GM23338 (cell line): ENCODE measurements around the gene ZNF469. TPM values are rescaled to one million over a fixed set of nuclear protein-coding genes. Genes with fewer than 3 reads are reported as not detected.

ENCODE experiments used
- ATAC-seq: fragments of 200-7000 bp; cut with Tn5 transposase; 3 replicates; pipeline ENCODE4 v1.9.1; 2020
- DNase-seq: peaks from one replicate; pipeline ENCODE4 v3.0.0-alpha.2; 2015; ENCODE audit warnings: low spot score
- H2AFZ ChIP-seq: fragments of 200-600 bp; sonication (generic); 2 replicates; pipeline ENCODE4 v1.8.0; 2016; ENCODE audit warnings: antibody characterized with exemption, mild to moderate bottlenecking, moderate library complexity
- H3F3A ChIP-seq: fragments of 200-600 bp; sonication (generic); replicated peaks from 2 replicates; pipeline ENCODE4 v1.8.0; 2017; ENCODE audit warnings: antibody characterized with exemption, mixed run types, low read depth
- H3K27ac ChIP-seq: fragments of 200-600 bp; sonication (generic); 2 replicates; pipeline ENCODE4 v1.6.1; 2016; ENCODE audit warnings: low read depth
- H3K27me3 ChIP-seq: fragments of 200-600 bp; sonication (generic); 2 replicates; pipeline ENCODE4 v1.8.0; 2016; ENCODE audit warnings: mild to moderate bottlenecking, mixed run types, moderate library complexity; ENCODE audit not compliant: insufficient read depth
- H3K36me3 ChIP-seq: fragments of 200-600 bp; sonication (generic); 2 replicates; pipeline ENCODE4 v1.8.0; 2016; ENCODE audit warnings: mild to moderate bottlenecking; ENCODE audit not compliant: insufficient read depth
- H3K4me1 ChIP-seq: fragments of 200-600 bp; sonication (generic); 2 replicates; pipeline ENCODE4 v1.8.0; 2016; ENCODE audit warnings: mild to moderate bottlenecking, moderate library complexity; ENCODE audit not compliant: insufficient read depth
- H3K4me2 ChIP-seq: fragments of 200-600 bp; sonication (generic); 2 replicates; pipeline ENCODE4 v1.7.1; 2017; ENCODE audit warnings: mixed run types
- H3K4me3 ChIP-seq: fragments of 200-600 bp; sonication (generic); 2 replicates; pipeline ENCODE4 v1.6.1; 2016; ENCODE audit warnings: mixed run types
- H3K79me2 ChIP-seq: fragments of 200-600 bp; sonication (generic); replicated peaks from 2 replicates; pipeline ENCODE4 v1.8.0; 2017; ENCODE audit warnings: mild to moderate bottlenecking; ENCODE audit not compliant: insufficient read depth
- H3K9me2 ChIP-seq: fragments of 200-600 bp; sonication (generic); 2 replicates; pipeline ENCODE4 v1.8.0; 2017; ENCODE audit not compliant: insufficient read depth
- H4K20me1 ChIP-seq: fragments of 200-600 bp; sonication (generic); replicated peaks from 2 replicates; pipeline ENCODE4 v1.8.0; 2017; ENCODE audit warnings: mild to moderate bottlenecking; ENCODE audit not compliant: insufficient read depth
- H3K27ac Mint-ChIP-seq: 2 replicates; pipeline ENCODE4 v1.8.0; 2020; ENCODE audit warnings: inconsistent platforms, mild to moderate bottlenecking, moderate library complexity, mixed read lengths
- H3K27me3 Mint-ChIP-seq: 3 replicates; pipeline ENCODE4 v1.8.0; 2022; ENCODE audit warnings: low read depth, mild to moderate bottlenecking, moderate library complexity, mixed read lengths, inconsistent platforms; ENCODE audit not compliant: insufficient read depth, poor library complexity
- H3K36me3 Mint-ChIP-seq: 3 replicates; pipeline ENCODE4 v1.8.0; 2021; ENCODE audit warnings: low read depth, mild to moderate bottlenecking, inconsistent platforms, moderate library complexity, mixed read lengths
- H3K4me1 Mint-ChIP-seq: 3 replicates; pipeline ENCODE4 v1.8.0; 2020; ENCODE audit warnings: mild to moderate bottlenecking, inconsistent platforms, mixed read lengths
- H3K4me3 Mint-ChIP-seq: 3 replicates; pipeline ENCODE4 v1.8.0; 2021; ENCODE audit warnings: moderate library complexity, mild to moderate bottlenecking, inconsistent platforms, mixed read lengths
- H3K9me3 Mint-ChIP-seq: 3 replicates; pipeline ENCODE4 v1.8.0; 2020; ENCODE audit warnings: moderate library complexity, mild to moderate bottlenecking, inconsistent platforms, mixed read lengths
- CREB1 ChIP-seq: fragments of 250-450 bp; sonication (Bioruptor Pico); IDR thresholded peaks from 2 replicates; pipeline ENCODE4 v1.5.0; 2020; ENCODE audit warnings: low read depth, mild to moderate bottlenecking, moderate library complexity
- CTCF ChIP-seq, 2 experiments: fragments of 200-600 bp in 1 of 2; sonication (generic) in 1 of 2; conservative IDR thresholded peaks; 2 replicates each; pipeline versions ENCODE4 v1.5.1 to v1.6.1; 2016 to 2017; ENCODE audit warnings: antibody characterized with exemption in 2 of 2, low read depth in 2 of 2, mild to moderate bottlenecking in 2 of 2, moderate library complexity in 1 of 2
- EZH2 ChIP-seq: fragments of 200-600 bp; sonication (generic); IDR thresholded peaks from one replicate; pipeline ENCODE4 v1.8.0; 2017; ENCODE audit warnings: antibody characterized with exemption, mild to moderate bottlenecking, low read depth; ENCODE audit not compliant: unreplicated experiment
- EZH2phosphoT487 ChIP-seq: fragments of 200-600 bp; sonication (generic); IDR thresholded peaks from one replicate; pipeline ENCODE4 v1.8.1; 2018; ENCODE audit warnings: antibody characterized with exemption; ENCODE audit not compliant: unreplicated experiment
- JUNB ChIP-seq: IDR thresholded peaks from one replicate; pipeline ENCODE4 v1.6.1; 2016; ENCODE audit warnings: antibody characterized with exemption; ENCODE audit not compliant: unreplicated experiment
- NANOG ChIP-seq: IDR thresholded peaks from 2 replicates; pipeline ENCODE4 v1.6.1; 2016; ENCODE audit warnings: antibody characterized with exemption, borderline replicate concordance
- POLR2AphosphoS5 ChIP-seq: IDR thresholded peaks from 2 replicates; pipeline ENCODE4 v1.6.1; 2016; ENCODE audit warnings: antibody characterized with exemption, low read depth
- STAT1 ChIP-seq: IDR thresholded peaks from one replicate; pipeline ENCODE4 v1.6.1; 2016; ENCODE audit warnings: antibody characterized with exemption; ENCODE audit not compliant: unreplicated experiment
- ZNF114 ChIP-seq: fragments of 250-450 bp; sonication (Bioruptor Pico); IDR thresholded peaks from 2 replicates; pipeline ENCODE4 v1.5.0; 2020; ENCODE audit warnings: mild to moderate bottlenecking, moderate library complexity
- ZNF331 ChIP-seq: fragments of 250-450 bp; sonication (Bioruptor Pico); IDR thresholded peaks from 2 replicates; pipeline ENCODE4 v1.5.0; 2020; ENCODE audit warnings: low read depth, mild to moderate bottlenecking, moderate library complexity
- polyA plus RNA-seq: library from polyadenylated mRNA; unstranded; fragments of >200 nt; fragmentation: Nextera tagmentation; extraction: Ambion mirVana; gene quantifications from 2 replicates; pipeline ENCODE4 v1.2.1, GENCODE V29; 2016
- total RNA-seq: library from RNA; depleted of rRNA; stranded (reverse); fragments of >200 nt; shearing (Covaris generic); gene quantifications from 2 replicates; pipeline ENCODE4 v1.2.3, GENCODE V29; 2014
- TF ChIP-seq, protein P1 (sequence below): IDR thresholded peaks from 2 replicates; pipeline ENCODE4 v1.6.1; 2016; ENCODE audit warnings: antibody characterized with exemption
- TF ChIP-seq, protein P2 (sequence below): IDR thresholded peaks from one replicate; pipeline ENCODE4 v1.6.1; 2018; ENCODE audit warnings: antibody characterized with exemption; ENCODE audit not compliant: unreplicated experiment
- TF ChIP-seq, protein P3 (sequence below): fragments of 250-450 bp; sonication (Bioruptor Pico); IDR thresholded peaks from 2 replicates; pipeline ENCODE4 v1.5.0; 2020; ENCODE audit warnings: mild to moderate bottlenecking, moderate library complexity

ZNF469 gene
- total and polyA plus RNA-seq, 2 experiments from 2014 or later, result 0.23 to 1.9 TPM

DNA sequence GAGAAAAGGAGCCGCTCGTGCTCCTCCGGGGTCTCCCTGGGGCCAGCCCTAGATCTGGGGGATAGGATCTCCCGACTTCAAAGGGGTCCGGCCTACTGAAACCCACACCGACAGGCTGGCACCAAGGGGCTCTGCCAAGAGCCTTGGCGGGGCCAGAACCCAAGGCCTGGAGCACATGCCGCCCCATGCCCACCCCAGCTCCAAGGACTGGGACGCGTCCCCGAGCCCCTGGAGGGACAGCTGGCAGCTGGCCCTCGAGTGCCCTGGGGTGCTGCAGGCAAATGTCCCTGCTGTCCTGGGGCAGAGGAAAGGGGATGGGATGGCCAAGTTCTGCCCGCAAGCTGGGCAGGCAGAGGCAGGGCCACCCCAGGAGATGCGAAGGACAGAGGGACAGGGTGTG lies 38.5 kb downstream of the ZNF469 start:
- Histone ChIP-seq H3K79me2 (no peaks in the 10 kb centered on the region), H3K36me3 (no peaks in the 10 kb centered on the region), H3K9me2 (no peaks in the 10 kb centered on the region), H3K27me3 (no peaks in the 10 kb centered on the region), H3K4me1 (no peaks in the 10 kb centered on the region), H3K27ac (no peak overlapping the region), H3F3A (no peaks in the 10 kb centered on the region), H4K20me1 (no peaks in the 10 kb centered on the region), H2AFZ (no peak overlapping the region), H3K4me2 (no peak overlapping the region), H3K4me3 (no peak overlapping the region)
- Mint-ChIP-seq H3K4me3 (no peak overlapping the region), H3K27me3 (peaks cover 8% of the 10 kb centered on the region), H3K4me1 (no peaks in the 10 kb centered on the region), H3K36me3 (no peaks in the 10 kb centered on the region), H3K9me3 (no peaks in the 10 kb centered on the region; the same call in 2 of the 3 replicates), H3K27ac (no peak overlapping the region)
- ATAC-seq, result no peak
- no peak for DNase-seq
- TF ChIP-seq, protein P1, sequence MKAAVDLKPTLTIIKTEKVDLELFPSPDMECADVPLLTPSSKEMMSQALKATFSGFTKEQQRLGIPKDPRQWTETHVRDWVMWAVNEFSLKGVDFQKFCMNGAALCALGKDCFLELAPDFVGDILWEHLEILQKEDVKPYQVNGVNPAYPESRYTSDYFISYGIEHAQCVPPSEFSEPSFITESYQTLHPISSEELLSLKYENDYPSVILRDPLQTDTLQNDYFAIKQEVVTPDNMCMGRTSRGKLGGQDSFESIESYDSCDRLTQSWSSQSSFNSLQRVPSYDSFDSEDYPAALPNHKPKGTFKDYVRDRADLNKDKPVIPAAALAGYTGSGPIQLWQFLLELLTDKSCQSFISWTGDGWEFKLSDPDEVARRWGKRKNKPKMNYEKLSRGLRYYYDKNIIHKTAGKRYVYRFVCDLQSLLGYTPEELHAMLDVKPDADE, result no peak
- TF ChIP-seq ZNF331 (CRISPR knock-in tag) (no peak), EZH2 (no peak), CTCF (conservative IDR thresholded peaks at IDR 0.05; ENCODE audit: low read depth in 2 of 2) (no peak), CREB1 (CRISPR knock-in tag) (no peak), EZH2phosphoT487 (no peak), ZNF114 (CRISPR knock-in tag) (no peak), JUNB (no peak), STAT1 (no peak), NANOG (no peak), POLR2AphosphoS5 (no peak)
- TF ChIP-seq, protein P2, sequence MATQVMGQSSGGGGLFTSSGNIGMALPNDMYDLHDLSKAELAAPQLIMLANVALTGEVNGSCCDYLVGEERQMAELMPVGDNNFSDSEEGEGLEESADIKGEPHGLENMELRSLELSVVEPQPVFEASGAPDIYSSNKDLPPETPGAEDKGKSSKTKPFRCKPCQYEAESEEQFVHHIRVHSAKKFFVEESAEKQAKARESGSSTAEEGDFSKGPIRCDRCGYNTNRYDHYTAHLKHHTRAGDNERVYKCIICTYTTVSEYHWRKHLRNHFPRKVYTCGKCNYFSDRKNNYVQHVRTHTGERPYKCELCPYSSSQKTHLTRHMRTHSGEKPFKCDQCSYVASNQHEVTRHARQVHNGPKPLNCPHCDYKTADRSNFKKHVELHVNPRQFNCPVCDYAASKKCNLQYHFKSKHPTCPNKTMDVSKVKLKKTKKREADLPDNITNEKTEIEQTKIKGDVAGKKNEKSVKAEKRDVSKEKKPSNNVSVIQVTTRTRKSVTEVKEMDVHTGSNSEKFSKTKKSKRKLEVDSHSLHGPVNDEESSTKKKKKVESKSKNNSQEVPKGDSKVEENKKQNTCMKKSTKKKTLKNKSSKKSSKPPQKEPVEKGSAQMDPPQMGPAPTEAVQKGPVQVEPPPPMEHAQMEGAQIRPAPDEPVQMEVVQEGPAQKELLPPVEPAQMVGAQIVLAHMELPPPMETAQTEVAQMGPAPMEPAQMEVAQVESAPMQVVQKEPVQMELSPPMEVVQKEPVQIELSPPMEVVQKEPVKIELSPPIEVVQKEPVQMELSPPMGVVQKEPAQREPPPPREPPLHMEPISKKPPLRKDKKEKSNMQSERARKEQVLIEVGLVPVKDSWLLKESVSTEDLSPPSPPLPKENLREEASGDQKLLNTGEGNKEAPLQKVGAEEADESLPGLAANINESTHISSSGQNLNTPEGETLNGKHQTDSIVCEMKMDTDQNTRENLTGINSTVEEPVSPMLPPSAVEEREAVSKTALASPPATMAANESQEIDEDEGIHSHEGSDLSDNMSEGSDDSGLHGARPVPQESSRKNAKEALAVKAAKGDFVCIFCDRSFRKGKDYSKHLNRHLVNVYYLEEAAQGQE, result no peak
- TF ChIP-seq, protein P3, sequence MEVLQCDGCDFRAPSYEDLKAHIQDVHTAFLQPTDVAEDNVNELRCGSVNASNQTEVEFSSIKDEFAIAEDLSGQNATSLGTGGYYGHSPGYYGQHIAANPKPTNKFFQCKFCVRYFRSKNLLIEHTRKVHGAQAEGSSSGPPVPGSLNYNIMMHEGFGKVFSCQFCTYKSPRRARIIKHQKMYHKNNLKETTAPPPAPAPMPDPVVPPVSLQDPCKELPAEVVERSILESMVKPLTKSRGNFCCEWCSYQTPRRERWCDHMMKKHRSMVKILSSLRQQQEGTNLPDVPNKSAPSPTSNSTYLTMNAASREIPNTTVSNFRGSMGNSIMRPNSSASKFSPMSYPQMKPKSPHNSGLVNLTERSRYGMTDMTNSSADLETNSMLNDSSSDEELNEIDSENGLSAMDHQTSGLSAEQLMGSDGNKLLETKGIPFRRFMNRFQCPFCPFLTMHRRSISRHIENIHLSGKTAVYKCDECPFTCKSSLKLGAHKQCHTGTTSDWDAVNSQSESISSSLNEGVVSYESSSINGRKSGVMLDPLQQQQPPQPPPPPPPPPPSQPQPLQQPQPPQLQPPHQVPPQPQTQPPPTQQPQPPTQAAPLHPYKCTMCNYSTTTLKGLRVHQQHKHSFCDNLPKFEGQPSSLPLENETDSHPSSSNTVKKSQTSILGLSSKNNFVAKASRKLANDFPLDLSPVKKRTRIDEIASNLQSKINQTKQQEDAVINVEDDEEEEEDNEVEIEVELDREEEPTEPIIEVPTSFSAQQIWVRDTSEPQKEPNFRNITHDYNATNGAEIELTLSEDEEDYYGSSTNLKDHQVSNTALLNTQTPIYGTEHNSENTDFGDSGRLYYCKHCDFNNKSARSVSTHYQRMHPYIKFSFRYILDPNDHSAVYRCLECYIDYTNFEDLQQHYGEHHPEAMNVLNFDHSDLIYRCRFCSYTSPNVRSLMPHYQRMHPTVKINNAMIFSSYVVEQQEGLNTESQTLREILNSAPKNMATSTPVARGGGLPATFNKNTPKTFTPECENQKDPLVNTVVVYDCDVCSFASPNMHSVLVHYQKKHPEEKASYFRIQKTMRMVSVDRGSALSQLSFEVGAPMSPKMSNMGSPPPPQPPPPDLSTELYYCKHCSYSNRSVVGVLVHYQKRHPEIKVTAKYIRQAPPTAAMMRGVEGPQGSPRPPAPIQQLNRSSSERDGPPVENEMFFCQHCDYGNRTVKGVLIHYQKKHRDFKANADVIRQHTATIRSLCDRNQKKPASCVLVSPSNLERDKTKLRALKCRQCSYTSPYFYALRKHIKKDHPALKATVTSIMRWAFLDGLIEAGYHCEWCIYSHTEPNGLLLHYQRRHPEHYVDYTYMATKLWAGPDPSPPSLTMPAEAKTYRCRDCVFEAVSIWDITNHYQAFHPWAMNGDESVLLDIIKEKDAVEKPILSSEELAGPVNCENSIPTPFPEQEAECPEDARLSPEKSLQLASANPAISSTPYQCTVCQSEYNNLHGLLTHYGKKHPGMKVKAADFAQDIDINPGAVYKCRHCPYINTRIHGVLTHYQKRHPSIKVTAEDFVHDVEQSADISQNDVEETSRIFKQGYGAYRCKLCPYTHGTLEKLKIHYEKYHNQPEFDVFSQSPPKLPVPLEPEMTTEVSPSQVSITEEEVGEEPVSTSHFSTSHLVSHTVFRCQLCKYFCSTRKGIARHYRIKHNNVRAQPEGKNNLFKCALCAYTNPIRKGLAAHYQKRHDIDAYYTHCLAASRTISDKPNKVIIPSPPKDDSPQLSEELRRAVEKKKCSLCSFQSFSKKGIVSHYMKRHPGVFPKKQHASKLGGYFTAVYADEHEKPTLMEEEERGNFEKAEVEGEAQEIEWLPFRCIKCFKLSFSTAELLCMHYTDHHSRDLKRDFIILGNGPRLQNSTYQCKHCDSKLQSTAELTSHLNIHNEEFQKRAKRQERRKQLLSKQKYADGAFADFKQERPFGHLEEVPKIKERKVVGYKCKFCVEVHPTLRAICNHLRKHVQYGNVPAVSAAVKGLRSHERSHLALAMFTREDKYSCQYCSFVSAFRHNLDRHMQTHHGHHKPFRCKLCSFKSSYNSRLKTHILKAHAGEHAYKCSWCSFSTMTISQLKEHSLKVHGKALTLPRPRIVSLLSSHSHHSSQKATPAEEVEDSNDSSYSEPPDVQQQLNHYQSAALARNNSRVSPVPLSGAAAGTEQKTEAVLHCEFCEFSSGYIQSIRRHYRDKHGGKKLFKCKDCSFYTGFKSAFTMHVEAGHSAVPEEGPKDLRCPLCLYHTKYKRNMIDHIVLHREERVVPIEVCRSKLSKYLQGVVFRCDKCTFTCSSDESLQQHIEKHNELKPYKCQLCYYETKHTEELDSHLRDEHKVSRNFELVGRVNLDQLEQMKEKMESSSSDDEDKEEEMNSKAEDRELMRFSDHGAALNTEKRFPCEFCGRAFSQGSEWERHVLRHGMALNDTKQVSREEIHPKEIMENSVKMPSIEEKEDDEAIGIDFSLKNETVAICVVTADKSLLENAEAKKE (CRISPR knock-in tag), result no peak
